ENCODE data around the gene THADA. TPM values are rescaled to one million over a fixed set of nuclear protein-coding genes. Genes with fewer than 3 reads are reported as not detected.
A peak's percentile ranks its signal among the peaks of the same experiment; 100 is the strongest.

THADA gene
- total RNA-seq, 2 experiments from 2014 or later = 31.2 to 32.3 TPM

DNA sequence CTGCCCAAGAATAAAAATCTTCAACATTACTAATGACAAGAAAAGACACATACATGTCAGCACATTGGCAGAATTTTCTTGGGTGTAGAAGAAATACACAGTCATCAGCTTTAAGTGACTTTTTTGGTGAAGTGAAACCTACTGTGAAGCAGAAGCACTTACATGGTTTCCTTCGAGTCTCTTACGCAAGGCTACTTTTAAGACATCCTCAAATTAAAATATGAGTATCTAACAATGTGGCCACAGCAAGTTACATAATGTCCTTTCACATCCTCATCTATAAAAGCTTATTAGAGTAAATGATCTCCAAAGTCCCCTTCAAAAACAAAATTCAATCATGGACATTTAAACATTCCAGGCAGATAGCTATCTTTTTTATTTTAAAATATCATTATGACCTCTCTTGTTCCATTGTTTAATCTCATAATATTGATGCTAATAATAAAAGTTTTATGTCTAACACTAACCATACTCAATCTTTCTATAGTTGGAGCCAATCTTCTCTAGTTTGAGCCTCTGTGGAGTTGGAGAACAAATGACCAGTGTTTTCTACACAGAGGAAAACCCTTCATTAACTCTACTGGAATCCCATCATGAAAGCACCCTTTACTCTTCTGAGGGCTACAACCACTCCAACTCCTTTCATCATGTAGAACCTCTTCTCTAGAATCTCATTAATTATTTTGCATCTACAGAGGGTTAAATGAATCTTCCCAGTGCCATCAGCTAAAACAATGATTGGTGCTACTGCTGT is 187.3 kb downstream of the THADA start:
- Histone ChIP-seq H3K9me3 (ENCODE audit: low read length) (no peaks in the 10 kb centered on the region), H3K27ac (ENCODE audit: low read depth, low read length, poor library complexity, severe bottlenecking) (no peak overlapping the region), H3K4me2 (ENCODE audit: low read length) (no peak overlapping the region), H3K9me2 (ENCODE audit: insufficient read depth, low read length) (no peaks in the 10 kb centered on the region), H3K79me2 (ENCODE audit: insufficient read depth, low read depth, low read length) (no peaks in the 10 kb centered on the region), H3K4me1 (ENCODE audit: insufficient read depth, low read length, poor library complexity, severe bottlenecking) (peaks cover 13% of the 10 kb centered on the region), H3K36me3 (ENCODE audit: insufficient read depth, low read length) (no peaks in the 10 kb centered on the region), H4K20me1 (ENCODE audit: insufficient read depth, low read length) (no peaks in the 10 kb centered on the region), H2AFZ (ENCODE audit: low read length) (no peak overlapping the region), H3K4me3 (ENCODE audit: low read depth, low read length, poor library complexity, severe bottlenecking) (no peak overlapping the region)
- ChIA-PET POLR2A (interaction anchor here (0.6 to 2.6 kb wide), 4 partner anchors 9 to 176 kb away, joined by 3 to 9 read pairs (median 4); no protein-coding TSS in a partner anchor), CTCF (ENCODE audit: unreplicated experiment) (interaction anchor here (0.5 kb wide), 1 partner anchor 276 kb away, joined by 7 read pairs; no protein-coding TSS in a partner anchor)
- TF ChIP-seq EZH2phosphoT487 (IDR thresholded peaks at IDR 0.05; ENCODE audit: borderline replicate concordance, low read depth, low read length) (no peak), CTCF (conservative IDR thresholded peaks at IDR 0.05; ENCODE audit: low read length) (no peak)
- intact Hi-C loops (cut with micrococcal nuclease; ENCODE audit: unreplicated experiment) = no loop called here
- DNase-seq (ENCODE audit: low spot score) = peak; percentile 33
- BruUV-seq (replicated peaks) = no TSS peak

GRCh38 chr2:43407935-43408334 is 187.9 kb downstream of the THADA start:
- Histone ChIP-seq H3K4me2 (ENCODE audit: low read length) (no peak overlapping the region), H3K4me3 (ENCODE audit: low read depth, low read length, poor library complexity, severe bottlenecking) (no peak overlapping the region), H4K20me1 (ENCODE audit: insufficient read depth, low read length) (no peaks in the 10 kb centered on the region), H3K9me3 (ENCODE audit: low read length) (no peaks in the 10 kb centered on the region), H3K27ac (ENCODE audit: low read depth, low read length, poor library complexity, severe bottlenecking) (no peak overlapping the region), H3K79me2 (ENCODE audit: insufficient read depth, low read depth, low read length) (no peaks in the 10 kb centered on the region), H2AFZ (ENCODE audit: low read length) (no peak overlapping the region), H3K9me2 (ENCODE audit: insufficient read depth, low read length) (no peaks in the 10 kb centered on the region), H3K36me3 (ENCODE audit: insufficient read depth, low read length) (no peaks in the 10 kb centered on the region), H3K4me1 (ENCODE audit: insufficient read depth, low read length, poor library complexity, severe bottlenecking) (peaks cover 19% of the 10 kb centered on the region)
- CTCF ChIA-PET (ENCODE audit: unreplicated experiment) = no interaction called here
- POLR2A ChIA-PET = interaction anchor here (1.2 to 2.6 kb wide), 2 partner anchors 13 to 18 kb away, joined by 4 to 9 read pairs; no protein-coding TSS in a partner anchor
- no TSS peak for BruUV-seq (replicated peaks)
- intact Hi-C loops (cut with micrococcal nuclease; ENCODE audit: unreplicated experiment) = no loop called here
- no peak for DNase-seq (ENCODE audit: low spot score)
- no peak for TF ChIP-seq CTCF (conservative IDR thresholded peaks at IDR 0.05; ENCODE audit: low read length)
- no peak for TF ChIP-seq EZH2phosphoT487 (IDR thresholded peaks at IDR 0.05; ENCODE audit: borderline replicate concordance, low read depth, low read length)

- TF ChIP-seq EZH2phosphoT487 (IDR thresholded peaks at IDR 0.05; ENCODE audit: borderline replicate concordance, low read depth, low read length) = no peak
- TF ChIP-seq CTCF (conservative IDR thresholded peaks at IDR 0.05; ENCODE audit: low read length) = no peak
- intact Hi-C loops (cut with micrococcal nuclease; ENCODE audit: unreplicated experiment) = no loop called here
- no peak overlapping the region for H3K27ac ChIP-seq (ENCODE audit: low read depth, low read length, poor library complexity, severe bottlenecking)
Observed at GRCh38 chr2:43406651-43407279, 189.1 kb downstream of the THADA start.

More at GRCh38 chr2:43406651-43407279, 189.1 kb downstream of the THADA start:
- DNase-seq (ENCODE audit: low spot score) = no peak
- no peaks in the 10 kb centered on the region for H4K20me1 ChIP-seq (ENCODE audit: insufficient read depth, low read length)
- no TSS peak for BruUV-seq (replicated peaks)
- peaks cover 31% of the 10 kb centered on the region for H3K4me1 ChIP-seq (ENCODE audit: insufficient read depth, low read length, poor library complexity, severe bottlenecking)
- CTCF ChIA-PET (ENCODE audit: unreplicated experiment) = no interaction called here
- no peak overlapping the region for H3K4me2 ChIP-seq (ENCODE audit: low read length)
- no peaks in the 10 kb centered on the region for H3K36me3 ChIP-seq (ENCODE audit: insufficient read depth, low read length)
- no peaks in the 10 kb centered on the region for H3K79me2 ChIP-seq (ENCODE audit: insufficient read depth, low read depth, low read length)
- no peaks in the 10 kb centered on the region for H3K9me3 ChIP-seq (ENCODE audit: low read length)
- H3K9me2 ChIP-seq (ENCODE audit: insufficient read depth, low read length) = no peaks in the 10 kb centered on the region
- no peak overlapping the region for H3K4me3 ChIP-seq (ENCODE audit: low read depth, low read length, poor library complexity, severe bottlenecking)
- no peak overlapping the region for H2AFZ ChIP-seq (ENCODE audit: low read length)
- POLR2A ChIA-PET = interaction anchor here (0.6 kb wide), 1 partner anchor 159 kb away, joined by 3 read pairs; no protein-coding TSS in a partner anchor

All from OCI-LY7 (cell line).